Left ventricle myocardium inferior (tissue), 1 donor: ENCODE data around the gene TM9SF2. TPM values are rescaled to one million over a fixed set of nuclear protein-coding genes. Genes with fewer than 3 reads are reported as not detected.

Source experiments
- DNase-seq: peaks from one replicate; pipeline ENCODE4 v3.0.0-alpha.2; 2020
- H3K27ac ChIP-seq: fragments of 200-600 bp; replicated peaks from 2 replicates; pipeline ENCODE4 v1.8.0; 2021
- H3K27me3 ChIP-seq: fragments of 200-600 bp; 2 replicates; pipeline ENCODE4 v1.8.0; 2021; ENCODE audit warnings: low read depth
- H3K36me3 ChIP-seq: fragments of 200-600 bp; 2 replicates; pipeline ENCODE4 v1.8.0; 2021
- H3K4me1 ChIP-seq: fragments of 200-600 bp; 2 replicates; pipeline ENCODE4 v1.8.0; 2021
- H3K4me3 ChIP-seq: fragments of 200-600 bp; 2 replicates; pipeline ENCODE4 v1.8.0; 2021; ENCODE audit warnings: mild to moderate bottlenecking, moderate library complexity
- H3K9me3 ChIP-seq: fragments of 200-600 bp; replicated peaks from 2 replicates; pipeline ENCODE4 v1.8.0; 2021
- intact Hi-C: fragments of 100-400 bp; cut with micrococcal nuclease; formaldehyde crosslinking; loops from one replicate; pipeline ENCODE4 v1.11.0; 2022
- total RNA-seq: library from RNA; stranded (reverse); fragmentation: NEBNext Ultra II Directional; extraction: Animal tissue kit (Norgen Biotek cat#: 25700); gene quantifications from one replicate; pipeline ENCODE4 v1.2.1, GENCODE V29; 2021
- TF ChIP-seq, protein P1 (sequence below): fragments of 200-600 bp; IDR thresholded peaks from 2 replicates; pipeline ENCODE4 v1.8.0; 2021; ENCODE audit warnings: antibody characterized with exemption, mild to moderate bottlenecking, borderline replicate concordance
- donor health status: DM: no; HTN: yes; CAD: no; lungs with severe emphysema.

Gene TM9SF2
- total RNA-seq, 1 donor from 2014 or later = 55.1 TPM

DNA sequence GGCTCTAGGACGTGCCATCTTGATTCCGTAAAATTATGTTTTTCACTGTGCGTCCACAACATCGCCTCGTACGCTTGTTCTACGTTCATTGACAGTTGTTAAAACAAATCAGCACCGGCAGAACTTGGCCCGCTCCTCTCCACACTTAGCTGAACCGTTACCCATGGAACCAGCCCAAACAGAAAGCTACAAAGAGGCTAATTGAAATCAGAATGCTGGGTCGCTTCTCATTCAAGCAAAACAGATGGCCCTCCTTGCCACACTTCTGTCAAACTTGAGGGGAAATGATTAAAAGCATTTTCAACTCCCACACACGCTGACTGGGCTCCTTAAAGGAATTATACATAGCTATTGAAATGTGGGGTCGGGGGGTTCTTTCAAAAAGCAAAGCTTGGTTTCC lies 71.6 kb downstream of the TM9SF2 start:
- TF ChIP-seq, protein P1, sequence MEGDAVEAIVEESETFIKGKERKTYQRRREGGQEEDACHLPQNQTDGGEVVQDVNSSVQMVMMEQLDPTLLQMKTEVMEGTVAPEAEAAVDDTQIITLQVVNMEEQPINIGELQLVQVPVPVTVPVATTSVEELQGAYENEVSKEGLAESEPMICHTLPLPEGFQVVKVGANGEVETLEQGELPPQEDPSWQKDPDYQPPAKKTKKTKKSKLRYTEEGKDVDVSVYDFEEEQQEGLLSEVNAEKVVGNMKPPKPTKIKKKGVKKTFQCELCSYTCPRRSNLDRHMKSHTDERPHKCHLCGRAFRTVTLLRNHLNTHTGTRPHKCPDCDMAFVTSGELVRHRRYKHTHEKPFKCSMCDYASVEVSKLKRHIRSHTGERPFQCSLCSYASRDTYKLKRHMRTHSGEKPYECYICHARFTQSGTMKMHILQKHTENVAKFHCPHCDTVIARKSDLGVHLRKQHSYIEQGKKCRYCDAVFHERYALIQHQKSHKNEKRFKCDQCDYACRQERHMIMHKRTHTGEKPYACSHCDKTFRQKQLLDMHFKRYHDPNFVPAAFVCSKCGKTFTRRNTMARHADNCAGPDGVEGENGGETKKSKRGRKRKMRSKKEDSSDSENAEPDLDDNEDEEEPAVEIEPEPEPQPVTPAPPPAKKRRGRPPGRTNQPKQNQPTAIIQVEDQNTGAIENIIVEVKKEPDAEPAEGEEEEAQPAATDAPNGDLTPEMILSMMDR = no peak
- Histone ChIP-seq H3K4me1 (no peaks in the 10 kb centered on the region), H3K27me3 (peaks cover 17% of the 10 kb centered on the region), H3K27ac (no peak overlapping the region), H3K9me3 (peaks cover 9% of the 10 kb centered on the region), H3K4me3 (no peak overlapping the region), H3K36me3 (no peaks in the 10 kb centered on the region)
- intact Hi-C loops = no loop called here
- DNase-seq = no peak

DNA sequence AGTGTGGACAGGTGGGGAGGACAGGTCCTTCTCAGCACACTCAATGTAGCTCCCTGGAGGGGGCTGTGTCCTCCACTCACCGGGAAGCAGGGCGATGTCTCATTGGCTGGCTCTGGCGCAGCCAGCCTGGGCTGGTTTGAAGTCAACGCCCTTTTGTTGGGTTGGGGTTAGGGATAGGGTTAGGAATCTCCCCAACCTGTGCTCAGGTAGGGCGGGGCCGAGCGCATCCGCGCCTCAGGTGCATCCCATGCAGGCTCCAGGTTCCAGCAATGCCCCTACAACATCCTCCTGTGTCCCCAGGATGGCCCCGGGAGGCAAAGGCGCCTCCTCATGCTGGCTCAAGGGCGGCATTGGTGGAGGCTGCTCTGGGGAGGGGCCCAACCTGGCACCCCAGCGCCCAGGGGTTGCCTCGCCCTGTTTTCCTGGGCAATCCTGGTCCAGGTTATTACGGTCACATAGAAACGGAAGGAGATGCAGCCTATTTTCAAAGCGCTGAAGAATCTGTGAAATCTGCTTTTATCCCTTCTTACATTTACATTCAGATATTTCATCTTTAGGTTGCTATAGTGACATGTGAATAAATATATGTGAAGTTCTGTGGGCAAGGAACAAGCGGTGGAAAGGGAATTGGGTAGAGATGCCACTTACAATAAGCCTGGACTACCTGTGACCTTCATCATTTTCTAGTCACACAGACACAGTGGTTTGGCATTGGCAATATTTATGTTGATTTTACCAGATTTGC lies 74.3 kb downstream of the TM9SF2 start:
- intact Hi-C loops = no loop called here
- TF ChIP-seq, protein P1 = no peak

DNA sequence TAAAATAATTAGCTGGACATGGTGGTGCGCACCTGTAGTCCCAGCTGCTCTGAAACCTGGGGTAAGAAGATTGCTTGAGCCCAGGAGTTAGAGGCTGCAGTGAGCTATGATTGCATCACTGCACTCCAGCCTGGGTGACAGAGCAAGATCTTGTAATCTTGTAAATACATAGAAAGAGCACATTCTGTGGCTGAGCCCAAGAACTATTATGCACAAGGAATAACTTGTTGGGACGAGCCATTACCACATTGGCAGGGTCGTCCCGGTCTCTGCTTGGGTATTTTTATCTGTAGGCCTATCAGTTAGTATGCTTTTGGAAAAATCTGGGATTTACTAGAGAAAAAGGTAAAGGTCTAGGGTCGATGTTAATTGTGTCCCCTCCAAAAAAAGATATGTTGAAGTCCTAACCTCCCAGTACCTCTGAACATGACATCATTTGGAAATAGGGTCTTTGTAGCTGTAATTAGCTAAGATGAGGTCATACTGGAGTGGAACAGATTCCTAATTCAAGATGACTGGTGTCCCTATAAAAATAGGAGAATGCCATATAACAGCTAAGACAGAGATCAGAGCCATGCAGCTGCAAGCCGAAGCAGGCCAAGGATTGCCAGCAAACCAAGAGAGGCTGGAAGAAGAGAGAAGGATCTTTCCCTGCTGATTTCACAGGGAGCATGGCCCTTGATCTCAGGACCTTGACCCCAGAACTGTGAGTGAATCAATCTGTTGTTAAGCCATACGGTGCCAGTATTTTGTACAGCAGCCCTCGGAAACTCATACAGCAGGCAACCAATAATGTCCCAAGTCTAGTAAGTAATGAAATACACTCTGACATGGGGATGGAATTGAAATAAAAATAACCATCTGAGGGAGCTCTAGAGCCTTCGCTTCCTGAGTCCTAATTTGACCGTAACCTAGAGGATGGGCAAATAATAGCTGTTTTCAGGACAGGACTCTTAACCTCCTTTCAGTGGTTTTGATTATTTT lies 77.0 kb downstream of the TM9SF2 start:
- Histone ChIP-seq H3K27me3 (peaks cover 17% of the 10 kb centered on the region), H3K36me3 (no peaks in the 10 kb centered on the region), H3K4me1 (no peaks in the 10 kb centered on the region), H3K27ac (no peak overlapping the region), H3K9me3 (no peaks in the 10 kb centered on the region), H3K4me3 (no peak overlapping the region)
- DNase-seq = no peak
- intact Hi-C loops = no loop called here
- TF ChIP-seq, protein P1 = peak; percentile 40

More for the DNA sequence above, 74.3 kb downstream of the TM9SF2 start:
- no peak for DNase-seq
- H3K4me3 ChIP-seq = no peak overlapping the region
- H3K27ac ChIP-seq = no peak overlapping the region
- H3K27me3 ChIP-seq = peaks cover 17% of the 10 kb centered on the region
- no peaks in the 10 kb centered on the region for H3K9me3 ChIP-seq
- no peaks in the 10 kb centered on the region for H3K4me1 ChIP-seq
- H3K36me3 ChIP-seq = no peaks in the 10 kb centered on the region

DNA sequence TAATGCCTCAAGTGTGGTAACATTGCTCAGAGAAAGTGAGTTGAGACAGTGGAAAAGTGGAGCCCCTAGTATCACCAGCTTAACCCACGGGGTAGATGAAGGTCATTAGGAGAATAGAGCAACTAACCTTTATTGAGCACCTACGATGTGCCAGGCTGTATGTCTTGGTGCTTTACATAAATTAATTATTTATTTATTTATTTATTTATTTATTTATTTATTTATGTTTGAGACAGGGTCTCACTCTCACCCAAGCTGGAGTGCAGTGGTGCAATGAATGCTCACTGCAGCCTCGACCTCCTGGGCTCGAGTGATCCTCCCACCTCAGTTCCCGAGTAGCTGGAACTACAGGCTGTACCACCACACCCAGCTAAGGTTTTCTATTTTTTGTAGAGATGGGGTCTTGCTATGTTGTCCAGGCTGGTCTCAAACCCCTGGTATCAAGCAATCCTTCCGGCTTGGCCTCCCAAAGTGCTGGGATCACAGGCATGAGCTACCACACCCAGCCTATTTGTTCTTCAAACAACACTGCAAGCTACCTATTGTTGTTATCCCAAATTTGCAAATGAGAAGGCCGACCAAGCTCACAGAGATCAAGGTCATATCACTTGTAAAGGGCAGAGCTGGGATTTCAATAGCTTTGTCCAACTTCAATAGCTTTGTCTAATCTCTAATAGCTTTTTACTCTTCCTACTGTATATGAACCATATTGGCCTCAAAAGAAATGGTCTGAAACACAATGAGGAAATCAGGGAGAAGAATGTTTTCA lies 79.4 kb downstream of the TM9SF2 start:
- Histone ChIP-seq H3K4me3 (no peak overlapping the region), H3K9me3 (no peaks in the 10 kb centered on the region), H3K27ac (no peak overlapping the region), H3K4me1 (no peaks in the 10 kb centered on the region), H3K27me3 (peaks cover 2% of the 10 kb centered on the region), H3K36me3 (no peaks in the 10 kb centered on the region)
- TF ChIP-seq, protein P1 = no peak
- DNase-seq = no peak
- intact Hi-C loops = no loop called here

DNA sequence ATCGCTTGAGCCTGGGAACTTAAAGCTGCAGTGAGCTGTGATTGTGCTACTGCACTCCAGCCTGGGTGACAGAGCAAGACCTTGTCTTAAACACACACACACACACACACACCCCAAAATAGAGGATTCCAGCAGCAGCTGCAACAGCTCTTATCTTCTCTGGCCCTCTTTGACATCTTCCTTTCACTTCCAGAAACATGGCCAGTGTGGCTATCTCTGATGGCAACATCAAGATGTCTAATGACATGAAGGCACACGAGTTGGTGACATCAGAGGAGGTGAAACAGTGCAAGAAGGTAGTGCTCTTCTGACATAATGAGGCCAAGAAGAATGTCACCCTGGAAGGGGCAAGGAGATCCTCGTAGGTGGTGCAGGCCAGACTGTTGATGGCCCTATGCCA lies 81.2 kb downstream of the TM9SF2 start:
- no peaks in the 10 kb centered on the region for H3K4me1 ChIP-seq
- TF ChIP-seq, protein P1 = no peak
- H3K9me3 ChIP-seq = no peaks in the 10 kb centered on the region
- H3K27ac ChIP-seq = no peak overlapping the region
- intact Hi-C loops = no loop called here
- H3K36me3 ChIP-seq = no peaks in the 10 kb centered on the region
- H3K4me3 ChIP-seq = no peak overlapping the region
- H3K27me3 ChIP-seq = no peaks in the 10 kb centered on the region
- no peak for DNase-seq
